Stimulated activated CD4-positive, alpha-beta T cell treated with anti-CD3 and anti-CD28 coated beads, TNF-alpha, amount 100 ng/mL, for 4 hours (primary cell): ENCODE data around the gene KANSL2.

Experiments
- DNase-seq, 3 experiments: peaks; one replicate each; pipeline ENCODE4 v3.0.0-alpha.2; 2020; ENCODE audit warnings: low read depth in 3 of 3

The KANSL2 gene

GRCh38 chr12:48613321-48613720 is 68.7 kb downstream of the KANSL2 start:
- no peak for DNase-seq
